HL-60 (cell line): Measurements from ENCODE around the gene MYH7B.

ENCODE experiments used
- DNase-seq, 2 experiments: peaks; one replicate each; pipeline ENCODE4 v3.0.0-alpha.2; 2010 to 2020; ENCODE audit warnings: low read depth in 1 of 2, low spot score in 1 of 2
- H3K27ac ChIP-seq: fragments of 250-450 bp; sonication (Bioruptor Pico); replicated peaks from 2 replicates; pipeline ENCODE4 v1.5.1; 2020; ENCODE audit warnings: mild to moderate bottlenecking, moderate library complexity
- H3K27me3 ChIP-seq: fragments of 250-450 bp; sonication (Bioruptor Pico); 2 replicates; pipeline ENCODE4 v1.5.1; 2021; ENCODE audit warnings: mild to moderate bottlenecking, moderate library complexity; ENCODE audit not compliant: insufficient read depth, poor library complexity, severe bottlenecking
- H3K4me3 ChIP-seq: replicated peaks from 2 replicates; pipeline ENCODE4 v1.5.1; 2011; ENCODE audit warnings: mild to moderate bottlenecking, control low read depth, low read length; ENCODE audit not compliant: insufficient read depth
- CTCF ChIP-seq: IDR thresholded peaks from one replicate; pipeline ENCODE4 v1.5.1; 2011; ENCODE audit warnings: low read length, control low read depth, inconsistent platforms; ENCODE audit not compliant: insufficient read depth
- GABPA ChIP-seq: IDR thresholded peaks from 2 replicates; pipeline ENCODE4 v1.6.1; 2012; ENCODE audit warnings: low read depth
- POLR2AphosphoS5 ChIP-seq: IDR thresholded peaks from 2 replicates; pipeline ENCODE4 v1.6.1; 2012; ENCODE audit warnings: low read depth
- REST ChIP-seq: IDR thresholded peaks from 2 replicates; pipeline ENCODE4 v1.6.1; 2012; ENCODE audit warnings: low read depth; ENCODE audit not compliant: insufficient replicate concordance
- SPI1 ChIP-seq: IDR thresholded peaks from 2 replicates; pipeline ENCODE4 v1.6.1; 2012; ENCODE audit warnings: low read depth, mild to moderate bottlenecking, borderline replicate concordance

MYH7B gene

GRCh38 chr20:34983995-34984735, 28.5 kb downstream of the MYH7B start:
- no peak overlapping the region for H3K27ac ChIP-seq
- TF ChIP-seq POLR2AphosphoS5 = no peak
- TF ChIP-seq REST = no peak
- no peak for TF ChIP-seq CTCF
- TF ChIP-seq GABPA = no peak
- no peak for TF ChIP-seq SPI1
- DNase-seq = no peak
- H3K4me3 ChIP-seq = no peak overlapping the region
- H3K27me3 ChIP-seq = no peaks in the 10 kb centered on the region

GRCh38 chr20:34984756-34985261, 29.1 kb downstream of the MYH7B start:
- no peaks in the 10 kb centered on the region for H3K27me3 ChIP-seq
- no peak overlapping the region for H3K27ac ChIP-seq
- H3K4me3 ChIP-seq = no peak overlapping the region
- TF ChIP-seq SPI1 = no peak
- no peak for TF ChIP-seq CTCF
- no peak for TF ChIP-seq POLR2AphosphoS5
- TF ChIP-seq REST = no peak
- no peak for TF ChIP-seq GABPA
- DNase-seq = no peak

GRCh38 chr20:34985461-34986310, 30.0 kb downstream of the MYH7B start:
- Histone ChIP-seq H3K27ac (no peak overlapping the region), H3K27me3 (no peaks in the 10 kb centered on the region), H3K4me3 (no peak overlapping the region)
- no peak for TF ChIP-seq SPI1
- TF ChIP-seq CTCF = no peak
- no peak for TF ChIP-seq REST
- no peak for TF ChIP-seq GABPA
- no peak for TF ChIP-seq POLR2AphosphoS5
- no peak for DNase-seq
